Measurements from ENCODE around the gene CNOT4.

Gene CNOT4

DNA sequence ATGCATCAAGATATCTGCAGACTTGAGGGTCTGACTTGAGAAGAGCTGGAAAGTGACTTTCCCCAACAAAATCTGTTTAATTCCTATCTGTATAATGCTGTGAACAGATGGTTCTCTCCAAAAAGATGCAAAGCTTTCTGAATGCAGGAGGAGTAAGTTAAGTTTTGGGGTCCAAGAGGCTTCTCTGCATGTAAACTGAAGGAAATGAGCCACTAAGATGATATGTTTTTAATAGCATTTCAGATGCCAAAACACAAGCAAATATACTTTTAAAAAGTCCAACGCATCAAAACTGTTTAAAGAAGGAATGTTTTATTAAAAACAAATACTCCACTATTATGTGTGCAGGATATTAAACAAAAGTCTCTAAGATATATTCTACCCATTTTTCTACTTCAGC is 139.2 kb downstream of the CNOT4 start:
- TF ChIP-seq, protein P1, sequence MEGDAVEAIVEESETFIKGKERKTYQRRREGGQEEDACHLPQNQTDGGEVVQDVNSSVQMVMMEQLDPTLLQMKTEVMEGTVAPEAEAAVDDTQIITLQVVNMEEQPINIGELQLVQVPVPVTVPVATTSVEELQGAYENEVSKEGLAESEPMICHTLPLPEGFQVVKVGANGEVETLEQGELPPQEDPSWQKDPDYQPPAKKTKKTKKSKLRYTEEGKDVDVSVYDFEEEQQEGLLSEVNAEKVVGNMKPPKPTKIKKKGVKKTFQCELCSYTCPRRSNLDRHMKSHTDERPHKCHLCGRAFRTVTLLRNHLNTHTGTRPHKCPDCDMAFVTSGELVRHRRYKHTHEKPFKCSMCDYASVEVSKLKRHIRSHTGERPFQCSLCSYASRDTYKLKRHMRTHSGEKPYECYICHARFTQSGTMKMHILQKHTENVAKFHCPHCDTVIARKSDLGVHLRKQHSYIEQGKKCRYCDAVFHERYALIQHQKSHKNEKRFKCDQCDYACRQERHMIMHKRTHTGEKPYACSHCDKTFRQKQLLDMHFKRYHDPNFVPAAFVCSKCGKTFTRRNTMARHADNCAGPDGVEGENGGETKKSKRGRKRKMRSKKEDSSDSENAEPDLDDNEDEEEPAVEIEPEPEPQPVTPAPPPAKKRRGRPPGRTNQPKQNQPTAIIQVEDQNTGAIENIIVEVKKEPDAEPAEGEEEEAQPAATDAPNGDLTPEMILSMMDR (IDR thresholded peaks at IDR 0.05; ENCODE audit: low read depth, low read length), result no peak
- H3K9me3 ChIP-seq, result no peaks in the 10 kb centered on the region
- H3K4me3 ChIP-seq (ENCODE audit: low read depth, low read length), result no peak overlapping the region
- DNase-seq, result no peak
- H3K27me3 ChIP-seq, result no peaks in the 10 kb centered on the region
- H3K4me1 ChIP-seq, result no peaks in the 10 kb centered on the region
- 0 out of 2 replicates have a peak, but pooled peaks cover 3% of the 10 kb centered on the region for H3K36me3 ChIP-seq

DNA sequence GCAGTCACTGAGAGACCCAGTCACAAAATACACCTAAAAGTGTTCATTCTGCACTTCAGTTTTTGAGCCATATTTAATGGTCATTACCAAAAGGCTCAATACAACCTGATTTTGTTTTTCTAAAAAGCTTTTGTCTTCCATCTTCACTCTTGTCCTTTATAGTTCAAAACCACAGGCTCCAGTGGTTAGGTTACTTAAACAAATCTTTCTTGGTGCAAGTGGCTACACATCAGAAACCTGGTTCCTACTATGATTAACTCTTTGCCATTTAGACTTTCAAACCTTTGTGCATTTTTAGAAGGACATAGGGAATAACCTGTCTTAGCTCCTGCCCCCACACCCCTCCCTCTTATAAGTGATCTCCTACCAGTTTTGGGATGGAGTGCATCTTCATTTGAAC is 140.5 kb downstream of the CNOT4 start:
- TF ChIP-seq, protein P1 (IDR thresholded peaks at IDR 0.05; ENCODE audit: low read depth, low read length), result no peak
- H3K27me3 ChIP-seq, result no peaks in the 10 kb centered on the region
- H3K36me3 ChIP-seq, result 0 out of 2 replicates have a peak, but pooled peaks cover 3% of the 10 kb centered on the region
- no peaks in the 10 kb centered on the region for H3K9me3 ChIP-seq
- no peak overlapping the region for H3K4me3 ChIP-seq (ENCODE audit: low read depth, low read length)
- H3K4me1 ChIP-seq, result no peaks in the 10 kb centered on the region
- no peak for DNase-seq

DNA sequence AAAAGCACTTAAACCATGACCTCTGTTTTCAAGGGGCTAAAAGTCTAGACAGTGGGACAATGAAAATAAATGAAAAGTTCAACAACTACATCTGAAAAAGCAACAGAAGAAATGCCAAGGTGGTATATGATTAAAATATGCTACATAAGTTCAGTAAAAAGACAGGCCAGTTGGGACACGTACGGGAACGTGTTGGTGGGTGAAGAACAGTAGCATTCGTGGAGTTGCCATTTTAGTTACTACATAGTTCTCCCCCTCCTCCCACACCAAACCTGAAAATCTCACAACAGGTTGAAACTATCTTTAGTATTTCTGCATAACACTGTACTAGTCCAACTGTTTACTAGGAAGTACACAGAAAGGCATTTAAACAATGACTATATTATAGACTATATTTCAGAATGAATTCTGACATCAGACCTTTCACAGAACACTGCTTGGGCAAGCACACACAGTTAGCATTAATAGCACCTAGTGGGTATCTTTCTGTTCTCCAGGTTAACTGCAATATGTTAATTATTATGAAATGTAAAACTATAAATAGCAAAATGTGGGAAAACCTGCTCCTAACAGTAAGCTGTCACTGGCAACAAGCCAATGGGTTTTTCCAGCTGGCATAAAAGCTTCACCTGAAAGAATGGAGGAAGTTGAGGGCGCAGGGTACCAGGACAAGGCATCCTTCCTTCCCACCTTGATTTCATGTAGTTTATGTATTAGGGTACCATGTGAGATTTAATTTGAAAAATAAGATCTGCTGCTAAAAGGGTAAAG is 141.3 kb downstream of the CNOT4 start:
- TF ChIP-seq, protein P1 (IDR thresholded peaks at IDR 0.05; ENCODE audit: low read depth, low read length), result no peak
- no peaks in the 10 kb centered on the region for H3K27me3 ChIP-seq
- no peaks in the 10 kb centered on the region for H3K4me1 ChIP-seq
- no peak overlapping the region for H3K4me3 ChIP-seq (ENCODE audit: low read depth, low read length)
- 0 out of 2 replicates have a peak, but pooled peaks cover 3% of the 10 kb centered on the region for H3K36me3 ChIP-seq
- H3K9me3 ChIP-seq, result no peaks in the 10 kb centered on the region
- DNase-seq, result no peak

DNA sequence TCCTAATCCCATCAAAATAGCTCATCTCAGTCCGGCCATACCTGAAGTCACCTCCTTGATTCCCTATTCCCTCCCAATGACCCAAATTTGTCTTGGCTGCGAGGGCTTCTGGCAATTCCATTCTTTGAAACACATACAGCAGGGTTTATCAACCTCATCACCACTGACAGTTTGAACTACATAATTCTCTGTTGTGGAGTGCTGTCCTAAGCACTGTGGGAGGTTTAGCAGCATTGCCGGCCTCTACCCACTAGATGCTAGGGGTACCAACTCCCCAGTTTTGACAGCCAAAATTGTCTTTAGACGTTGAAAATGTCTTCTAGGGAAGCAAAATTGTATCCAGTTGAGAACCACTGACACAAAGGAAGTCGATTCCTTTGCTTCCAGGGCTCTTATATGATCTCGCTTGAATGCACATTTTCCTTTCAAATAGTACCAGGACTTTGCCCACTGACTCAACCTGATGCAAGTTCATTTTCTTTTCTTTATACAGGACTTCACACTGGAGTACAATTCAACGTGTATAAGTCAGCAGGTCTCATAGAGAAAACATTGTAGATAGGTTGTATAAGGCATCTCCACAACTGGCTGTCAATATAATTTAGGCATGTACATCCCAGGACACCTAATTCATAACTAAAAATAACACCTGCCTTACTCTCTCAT is 142.9 kb downstream of the CNOT4 start:
- H3K4me1 ChIP-seq, result no peaks in the 10 kb centered on the region
- TF ChIP-seq, protein P1 (IDR thresholded peaks at IDR 0.05; ENCODE audit: low read depth, low read length), result no peak
- no peaks in the 10 kb centered on the region for H3K9me3 ChIP-seq
- H3K27me3 ChIP-seq, result no peaks in the 10 kb centered on the region
- no peak for DNase-seq
- no peak overlapping the region for H3K4me3 ChIP-seq (ENCODE audit: low read depth, low read length)
- 0 out of 2 replicates have a peak, but pooled peaks cover 3% of the 10 kb centered on the region for H3K36me3 ChIP-seq

DNA sequence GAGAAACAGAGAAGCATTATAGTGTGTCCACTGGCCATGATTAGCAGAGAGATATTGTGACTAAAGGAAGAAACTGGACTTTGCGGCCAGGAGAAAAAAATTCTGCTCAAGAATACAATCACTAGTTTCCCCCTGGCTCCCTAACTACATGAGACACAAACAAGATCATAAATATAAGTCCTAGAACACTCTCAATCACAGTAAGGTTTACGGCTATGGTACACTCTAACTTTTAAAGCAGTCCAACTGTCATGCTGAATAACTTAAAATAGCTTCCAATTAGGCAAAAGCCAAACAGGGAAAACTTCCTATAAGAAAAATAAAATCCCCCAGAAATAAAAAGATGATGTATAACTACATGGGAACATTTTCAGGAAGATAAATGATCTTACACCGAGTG is 144.2 kb downstream of the CNOT4 start:
- Histone ChIP-seq H3K4me3 (ENCODE audit: low read depth, low read length) (no peak overlapping the region), H3K36me3 (peaks cover 3% of the 10 kb centered on the region; the same call in 1 of the 2 replicates), H3K4me1 (no peaks in the 10 kb centered on the region), H3K9me3 (no peaks in the 10 kb centered on the region), H3K27me3 (no peaks in the 10 kb centered on the region)
- TF ChIP-seq, protein P1 (IDR thresholded peaks at IDR 0.05; ENCODE audit: low read depth, low read length), result no peak
- DNase-seq, result no peak

DNA sequence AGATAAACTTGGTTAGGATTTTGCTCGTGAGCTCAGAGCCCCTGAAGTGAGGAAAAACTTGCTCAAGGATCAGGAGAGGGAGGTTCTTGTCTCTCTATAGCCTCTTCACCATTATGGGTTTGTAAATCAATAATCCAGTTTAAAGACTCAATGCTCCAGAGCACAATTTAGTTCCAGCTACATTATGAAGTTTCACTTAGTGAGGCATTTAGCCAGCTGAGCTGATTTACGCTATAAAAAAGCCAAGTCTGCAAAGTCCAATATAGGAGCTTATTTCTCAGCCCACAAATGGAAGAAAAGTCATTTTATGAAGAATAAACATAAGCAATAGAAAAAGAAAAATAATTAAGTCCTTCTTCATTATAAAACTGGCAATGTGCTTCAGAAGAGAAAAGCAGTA is 145.7 kb downstream of the CNOT4 start:
- no peak for DNase-seq
- Histone ChIP-seq H3K36me3 (peaks cover 3% of the 10 kb centered on the region; the same call in 1 of the 2 replicates), H3K4me1 (no peaks in the 10 kb centered on the region), H3K9me3 (no peaks in the 10 kb centered on the region), H3K4me3 (ENCODE audit: low read depth, low read length) (no peak overlapping the region), H3K27me3 (no peaks in the 10 kb centered on the region)
- TF ChIP-seq, protein P1 (IDR thresholded peaks at IDR 0.05; ENCODE audit: low read depth, low read length), result no peak
